ENCODE data around the gene CPNE5.

The CPNE5 gene

GRCh38 chr6:36865835-36866234 lies 26.6 kb upstream of the CPNE5 start:
- Mint-ChIP-seq H3K9me3 (no peaks in the 10 kb centered on the region), H3K4me3 (no peak overlapping the region), H3K27ac (no peak overlapping the region), H3K27me3 (no peaks in the 10 kb centered on the region), H3K4me1 (ENCODE audit: low read depth) (peaks cover 53% of the 10 kb centered on the region), H3K36me3 (ENCODE audit: low read depth) (peaks cover 82% of the 10 kb centered on the region)
- intact Hi-C loops (cut with micrococcal nuclease), result no loop called here

DNA sequence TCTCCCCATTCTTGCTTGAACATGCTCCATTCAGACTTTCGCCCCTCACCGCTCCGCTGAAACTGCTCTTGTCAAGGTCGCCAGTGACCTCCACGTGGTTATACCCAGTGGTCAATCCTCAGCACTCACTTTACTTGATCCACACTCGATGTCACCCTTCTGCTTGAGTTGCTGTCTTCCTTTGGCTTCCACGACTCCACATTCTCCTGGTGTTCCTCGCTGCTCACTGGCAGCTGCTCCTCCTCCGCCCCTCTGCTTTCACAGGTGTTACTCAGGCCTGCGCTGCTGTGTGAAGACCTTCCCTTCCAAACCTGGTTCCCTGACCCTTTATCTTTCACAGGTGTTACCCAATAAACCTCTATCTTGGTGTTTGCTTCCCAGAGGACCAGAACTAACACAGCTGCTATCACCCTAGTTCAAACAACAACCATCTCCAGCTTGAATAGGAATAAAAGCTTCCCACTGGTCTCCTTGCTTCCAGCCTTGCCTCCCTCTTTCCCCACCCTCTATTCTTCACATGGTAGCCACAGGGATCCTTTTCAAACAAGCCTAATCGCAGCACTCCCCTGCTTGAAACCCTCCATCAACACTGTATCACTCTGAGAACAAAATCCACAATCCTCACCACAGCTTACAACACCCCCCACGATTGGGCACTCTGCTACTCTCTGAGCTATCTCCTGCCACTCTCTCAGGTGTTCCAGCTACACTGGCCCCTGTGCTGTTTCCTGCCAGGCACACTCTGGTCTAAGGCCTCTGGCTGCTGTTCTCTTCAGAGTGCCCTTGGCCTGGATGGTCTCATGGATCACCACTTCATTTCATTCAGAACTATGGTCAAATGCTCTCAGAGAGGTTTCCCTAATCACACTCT lies 24.7 kb upstream of the CPNE5 start:
- Mint-ChIP-seq H3K36me3 (ENCODE audit: low read depth) (peaks cover 80% of the 10 kb centered on the region), H3K4me3 (no peak overlapping the region), H3K27ac (peak overlapping the region; percentile 64), H3K9me3 (no peaks in the 10 kb centered on the region), H3K27me3 (no peaks in the 10 kb centered on the region), H3K4me1 (ENCODE audit: low read depth) (peaks cover 54% of the 10 kb centered on the region)
- intact Hi-C loops (cut with micrococcal nuclease), result no loop called here

GRCh38 chr6:36862848-36863382 lies 23.7 kb upstream of the CPNE5 start:
- Mint-ChIP-seq H3K4me1 (ENCODE audit: low read depth) (peaks cover 50% of the 10 kb centered on the region), H3K4me3 (no peak overlapping the region), H3K36me3 (ENCODE audit: low read depth) (peaks cover 77% of the 10 kb centered on the region), H3K27ac (peak overlapping the region; percentile 64), H3K27me3 (no peaks in the 10 kb centered on the region), H3K9me3 (no peaks in the 10 kb centered on the region)
- intact Hi-C loops (cut with micrococcal nuclease), result no loop called here

GRCh38 chr6:36862164-36862847 lies 23.1 kb upstream of the CPNE5 start:
- Mint-ChIP-seq H3K9me3 (no peaks in the 10 kb centered on the region), H3K27ac (peak overlapping the region; percentile 64), H3K36me3 (ENCODE audit: low read depth) (peaks cover 76% of the 10 kb centered on the region), H3K27me3 (no peaks in the 10 kb centered on the region), H3K4me3 (no peak overlapping the region), H3K4me1 (ENCODE audit: low read depth) (peaks cover 44% of the 10 kb centered on the region)
- intact Hi-C loops (cut with micrococcal nuclease), result no loop called here

- Mint-ChIP-seq H3K9me3 (no peaks in the 10 kb centered on the region), H3K27me3 (no peaks in the 10 kb centered on the region), H3K4me3 (no peak overlapping the region), H3K36me3 (ENCODE audit: low read depth) (peaks cover 76% of the 10 kb centered on the region), H3K4me1 (ENCODE audit: low read depth) (peaks cover 44% of the 10 kb centered on the region), H3K27ac (no peak overlapping the region)
- intact Hi-C loops (cut with micrococcal nuclease), result no loop called here
These were observed 20.9 kb upstream of the CPNE5 start for GRCh38 chr6:36860126-36860525.

DNA sequence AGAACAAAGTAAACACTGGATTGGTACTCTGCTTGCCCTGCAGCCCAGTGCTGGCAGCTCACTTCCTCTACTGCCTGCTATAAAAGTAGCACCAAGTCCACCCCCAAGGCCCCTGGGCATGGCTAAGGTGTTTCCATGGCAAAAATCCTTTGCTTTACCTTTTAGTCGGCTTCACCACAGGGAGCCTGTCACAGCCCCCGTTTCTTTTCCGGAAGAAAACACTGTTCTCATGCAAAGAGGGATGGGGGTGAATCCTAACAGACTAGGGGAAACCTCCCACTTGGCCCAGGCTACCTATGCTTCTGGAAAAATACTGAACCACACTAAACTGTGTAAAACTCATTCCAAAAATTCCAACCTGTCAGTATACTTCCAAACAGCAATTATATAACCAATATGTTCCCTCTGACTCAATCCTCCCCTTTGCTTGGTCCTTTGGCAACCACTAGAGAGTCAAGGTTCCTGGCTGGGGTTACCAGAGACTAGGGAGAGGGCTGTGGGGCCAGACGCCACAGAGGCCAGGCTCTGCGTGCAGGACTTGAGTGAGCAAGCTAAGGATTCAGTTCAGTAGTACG lies 19.2 kb upstream of the CPNE5 start:
- peak overlapping the region; percentile 18 for H3K27ac Mint-ChIP-seq
- intact Hi-C loops (cut with micrococcal nuclease), result no loop called here
- peaks cover 78% of the 10 kb centered on the region for H3K36me3 Mint-ChIP-seq (ENCODE audit: low read depth)
- H3K9me3 Mint-ChIP-seq, result peaks cover 12% of the 10 kb centered on the region
- no peak overlapping the region for H3K4me3 Mint-ChIP-seq
- no peaks in the 10 kb centered on the region for H3K27me3 Mint-ChIP-seq
- peaks cover 49% of the 10 kb centered on the region for H3K4me1 Mint-ChIP-seq (ENCODE audit: low read depth)

DNA sequence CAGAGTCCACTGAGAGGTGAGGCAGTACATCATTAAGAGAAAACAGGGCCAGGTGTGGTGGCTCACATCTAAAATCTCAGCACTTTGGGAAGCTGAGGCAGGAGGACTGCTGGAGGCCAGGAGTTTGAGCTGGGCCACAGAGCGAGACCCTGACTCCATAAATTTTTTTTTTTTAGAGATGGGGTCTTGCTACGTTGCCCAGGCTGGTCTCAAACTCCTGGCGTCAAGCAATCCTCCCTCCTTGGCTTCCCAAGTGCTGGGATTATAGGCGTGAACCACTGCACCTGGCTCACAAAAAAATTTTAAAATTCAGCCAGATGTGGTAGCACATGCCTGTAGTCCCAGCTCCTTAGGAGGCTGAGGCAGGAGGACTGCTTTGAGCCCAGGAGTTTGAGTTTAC lies 18.1 kb upstream of the CPNE5 start:
- Mint-ChIP-seq H3K36me3 (ENCODE audit: low read depth) (peaks cover 72% of the 10 kb centered on the region), H3K4me1 (ENCODE audit: low read depth) (peaks cover 49% of the 10 kb centered on the region), H3K4me3 (no peak overlapping the region), H3K9me3 (peaks cover 21% of the 10 kb centered on the region), H3K27me3 (no peaks in the 10 kb centered on the region), H3K27ac (no peak overlapping the region)
- intact Hi-C loops (cut with micrococcal nuclease), result no loop called here

DNA sequence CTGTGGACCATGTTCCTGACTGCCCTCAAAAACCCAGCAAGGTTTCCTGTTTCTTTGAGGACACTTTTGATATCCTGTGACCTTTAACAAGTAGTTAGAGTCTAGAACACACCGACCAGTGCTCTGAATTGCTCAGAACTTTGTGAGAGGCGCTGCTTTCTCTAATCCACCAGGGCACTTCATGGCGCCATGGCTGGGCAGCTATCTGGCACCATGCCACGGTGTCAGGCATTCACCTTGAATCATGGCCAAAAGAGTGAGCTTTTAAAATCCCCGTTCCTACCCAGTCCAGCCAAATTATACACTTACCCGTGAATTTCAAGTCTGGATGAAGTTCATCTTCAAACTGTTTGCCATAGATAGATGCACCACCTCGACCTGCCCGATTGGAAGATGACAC lies 17.0 kb upstream of the CPNE5 start:
- H3K4me1 Mint-ChIP-seq (ENCODE audit: low read depth), result peaks cover 57% of the 10 kb centered on the region
- peaks cover 21% of the 10 kb centered on the region for H3K9me3 Mint-ChIP-seq
- H3K27me3 Mint-ChIP-seq, result no peaks in the 10 kb centered on the region
- H3K36me3 Mint-ChIP-seq (ENCODE audit: low read depth), result peaks cover 72% of the 10 kb centered on the region
- H3K27ac Mint-ChIP-seq, result peak overlapping the region; percentile 49
- intact Hi-C loops (cut with micrococcal nuclease), result no loop called here
- H3K4me3 Mint-ChIP-seq, result no peak overlapping the region

GRCh38 chr6:36855750-36856149 lies 16.5 kb upstream of the CPNE5 start:
- Mint-ChIP-seq H3K9me3 (peaks cover 21% of the 10 kb centered on the region), H3K36me3 (ENCODE audit: low read depth) (peaks cover 72% of the 10 kb centered on the region), H3K27ac (peak overlapping the region; percentile 49), H3K4me3 (no peak overlapping the region), H3K4me1 (ENCODE audit: low read depth) (peaks cover 63% of the 10 kb centered on the region), H3K27me3 (no peaks in the 10 kb centered on the region)
- intact Hi-C loops (cut with micrococcal nuclease), result no loop called here

DNA sequence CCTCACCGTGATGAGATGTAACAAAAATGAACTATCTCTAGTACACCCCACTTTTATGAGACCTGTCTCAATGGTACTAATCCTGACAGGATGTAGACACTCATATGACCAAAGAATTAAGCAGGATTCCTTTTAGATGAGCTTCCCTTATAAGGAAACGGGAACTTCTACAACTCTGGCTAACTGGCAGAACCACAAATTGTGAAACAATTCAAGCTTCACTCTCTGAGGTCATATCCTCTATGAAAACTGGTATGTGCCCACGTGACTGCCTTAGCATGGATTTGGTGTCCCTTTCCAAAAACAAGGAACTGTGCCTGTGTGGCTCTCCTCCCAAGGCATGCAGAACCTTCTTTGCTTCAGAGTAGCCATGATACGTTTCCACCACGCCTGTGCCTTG lies 14.1 kb upstream of the CPNE5 start:
- peaks cover 49% of the 10 kb centered on the region for H3K36me3 Mint-ChIP-seq (ENCODE audit: low read depth)
- peaks cover 80% of the 10 kb centered on the region for H3K4me1 Mint-ChIP-seq (ENCODE audit: low read depth)

GRCh38 chr6:36852481-36853147 lies 13.4 kb upstream of the CPNE5 start:
- H3K36me3 Mint-ChIP-seq (ENCODE audit: low read depth), result peaks cover 46% of the 10 kb centered on the region

More for the DNA sequence above, 14.1 kb upstream of the CPNE5 start:
- Mint-ChIP-seq H3K27me3 (no peaks in the 10 kb centered on the region), H3K4me3 (no peak overlapping the region), H3K27ac (peak overlapping the region; percentile 90), H3K9me3 (peaks cover 21% of the 10 kb centered on the region)
- intact Hi-C loops (cut with micrococcal nuclease), result no loop called here

GRCh38 chr6:36851626-36852025 lies 12.4 kb upstream of the CPNE5 start:
- intact Hi-C loops (cut with micrococcal nuclease), result loop anchor here (1.0 kb wide), 1 partner anchor 85 kb away; no protein-coding TSS in a partner anchor
- H3K4me1 Mint-ChIP-seq (ENCODE audit: low read depth), result peaks cover 90% of the 10 kb centered on the region

More at GRCh38 chr6:36852481-36853147, 13.4 kb upstream of the CPNE5 start:
- Mint-ChIP-seq H3K4me1 (ENCODE audit: low read depth) (peaks cover 87% of the 10 kb centered on the region), H3K9me3 (peaks cover 21% of the 10 kb centered on the region), H3K4me3 (no peak overlapping the region), H3K27ac (peak overlapping the region; percentile 90), H3K27me3 (no peaks in the 10 kb centered on the region)
- intact Hi-C loops (cut with micrococcal nuclease), result no loop called here

DNA sequence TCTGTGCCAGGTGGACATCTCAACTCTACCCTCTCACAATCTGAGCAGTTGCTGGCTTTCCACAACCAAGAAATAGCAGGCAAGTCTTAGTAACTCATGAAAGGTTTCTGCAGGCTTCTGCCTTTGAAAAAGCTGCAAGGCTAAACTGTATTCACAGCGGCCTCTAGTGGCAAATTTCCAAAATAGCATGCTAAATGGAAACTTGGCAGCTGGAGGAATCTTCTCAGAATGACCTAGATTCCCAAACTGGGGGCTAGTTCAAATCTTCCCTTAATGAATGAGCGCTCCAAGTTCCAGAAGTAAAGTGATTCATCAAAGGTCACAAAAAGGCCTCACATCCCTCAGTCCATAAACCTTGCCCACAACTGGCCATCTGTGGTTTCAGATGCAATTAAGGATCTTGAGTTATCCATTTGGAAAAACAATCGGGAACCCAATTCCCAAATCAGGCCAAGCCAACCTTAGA lies 11.9 kb upstream of the CPNE5 start:
- Mint-ChIP-seq H3K27ac (no peak overlapping the region), H3K4me1 (ENCODE audit: low read depth) (peaks cover 88% of the 10 kb centered on the region), H3K27me3 (no peaks in the 10 kb centered on the region), H3K9me3 (peaks cover 21% of the 10 kb centered on the region), H3K36me3 (ENCODE audit: low read depth) (peaks cover 32% of the 10 kb centered on the region), H3K4me3 (no peak overlapping the region)
- intact Hi-C loops (cut with micrococcal nuclease), result loop anchor here (1.0 kb wide), 1 partner anchor 85 kb away; no protein-coding TSS in a partner anchor

More at GRCh38 chr6:36851626-36852025, 12.4 kb upstream of the CPNE5 start:
- Mint-ChIP-seq H3K27ac (peak overlapping the region; percentile 90), H3K4me3 (no peak overlapping the region), H3K9me3 (peaks cover 21% of the 10 kb centered on the region), H3K27me3 (no peaks in the 10 kb centered on the region), H3K36me3 (ENCODE audit: low read depth) (peaks cover 36% of the 10 kb centered on the region)
